Right cardiac atrium (tissue), 5 donors: Measurements from ENCODE around the gene FAM47E. TPM values are rescaled to one million over a fixed set of nuclear protein-coding genes. Genes with fewer than 3 reads are reported as not detected.

Experiments
- ATAC-seq, 2 donors: fragments of 200-7000 bp; cut with Tn5 transposase; one replicate each; pipeline versions ENCODE4 v1.8.0 to v1.9.1; 2020; ENCODE audit warnings: moderate library complexity in 2 of 2, mild to moderate bottlenecking in 1 of 2
- DNase-seq, 3 donors: peaks; one replicate each; pipeline ENCODE4 v3.0.0-alpha.2; 2020
- H3K27ac ChIP-seq: one replicate; pipeline ENCODE4 v1.5.1; 2013; ENCODE audit warnings: mild to moderate bottlenecking, low read length, control low read depth, moderate library complexity
- H3K27me3 ChIP-seq: one replicate; pipeline ENCODE4 v1.6.1; 2013; ENCODE audit not compliant: control insufficient read depth, insufficient read depth
- H3K4me1 ChIP-seq: one replicate; pipeline ENCODE4 v1.6.1; 2013; ENCODE audit warnings: low read length; ENCODE audit not compliant: control insufficient read depth, insufficient read depth
- H3K4me3 ChIP-seq: one replicate; pipeline ENCODE4 v1.5.1; 2013; ENCODE audit warnings: low read length, control low read depth
- H3K9me3 ChIP-seq: one replicate; pipeline ENCODE4 v1.6.1; 2013; ENCODE audit warnings: low read length; ENCODE audit not compliant: control insufficient read depth
- WGBS: extraction: QIAGEN DNeasy Blood & Tissue Kit; methylation state at CpG from one replicate; pipeline ENCODE4 v1.1.7; 2013; 5-methylcytosine and 5-hydroxymethylcytosine counted together
- intact Hi-C, 4 donors: fragments of 100-400 bp; cut with DNase I; formaldehyde crosslinking; loops; one replicate each; pipeline versions ENCODE4 v1.11.0 to v1.14.0; 2022 to 2023
- polyA plus RNA-seq: library from polyadenylated mRNA; stranded (reverse); fragments of 200-250 nt; gene quantifications from one replicate; pipeline ENCODE4 v1.2.3, GENCODE V29; 2013
- total RNA-seq, 4 donors: library from RNA; stranded (reverse); fragmentation: NEBNext Ultra II Directional; extraction: Animal tissue kit (Norgen Biotek cat#: 25700); gene quantifications; one replicate each; pipeline ENCODE4 v1.2.1, GENCODE V29; 2021
- donor health status: healthy with polysubstance abuse.
- donor health status: DM: no; HTN: yes; CAD: no.
- donor health status: DM: no; HTN: no; CAD: no.
- donor health status: DM: no; HTN: yes; CAD: no; lungs with severe emphysema.
- donor health status: DM: yes; HTN: yes; CAD: no.

FAM47E gene
- total and polyA plus RNA-seq, 5 donors: 2.6 to 4.5 (median 3.1) TPM

- no peaks in the 10 kb centered on the region for H3K9me3 ChIP-seq
- H3K27ac ChIP-seq: no peak overlapping the region
- no peaks in the 10 kb centered on the region for H3K4me1 ChIP-seq
- H3K27me3 ChIP-seq: no peaks in the 10 kb centered on the region
- DNase-seq (no peak), ATAC-seq (no peak)
- no peak overlapping the region for H3K4me3 ChIP-seq
- intact Hi-C loops: loop anchor here in 1 of 4 donors (5.0 kb wide), 1 partner anchor 64 kb away; no protein-coding TSS in a partner anchor
- 40% methylated on average over 1 of the region's 1 CpG for WGBS
Measured at GRCh38 chr4:76246025-76246424, 5.5 kb upstream of the FAM47E start.

GRCh38 chr4:76246852-76247251 is 4.7 kb upstream of the FAM47E start:
- Histone ChIP-seq H3K4me1 (no peaks in the 10 kb centered on the region), H3K27me3 (no peaks in the 10 kb centered on the region), H3K27ac (no peak overlapping the region), H3K9me3 (no peaks in the 10 kb centered on the region), H3K4me3 (no peak overlapping the region)
- ATAC-seq: no peak
- intact Hi-C loops: loop anchor here in 1 of 4 donors (5.0 kb wide), 1 partner anchor 65 kb away; no protein-coding TSS in a partner anchor
- no peak for DNase-seq

- DNase-seq (no peak), ATAC-seq (peak; percentile 12 to 19)
- Histone ChIP-seq H3K9me3 (no peaks in the 10 kb centered on the region), H3K27me3 (no peaks in the 10 kb centered on the region), H3K27ac (no peak overlapping the region), H3K4me1 (no peaks in the 10 kb centered on the region), H3K4me3 (peak overlapping the region; percentile 57)
- 18% methylated on average over 6 of the region's 6 CpGs for WGBS
- intact Hi-C loops: loop anchor here in 1 of 4 donors (5.0 kb wide), 1 partner anchor 64 kb away; no protein-coding TSS in a partner anchor
Measured at GRCh38 chr4:76250962-76251361, 559 bp upstream of the FAM47E start.

- Histone ChIP-seq H3K4me3 (peak overlapping the region; percentile 57), H3K4me1 (no peaks in the 10 kb centered on the region), H3K9me3 (no peaks in the 10 kb centered on the region), H3K27ac (no peak overlapping the region), H3K27me3 (no peaks in the 10 kb centered on the region)
- intact Hi-C loops: loop anchor here in 1 of 4 donors (5.0 kb wide), 1 partner anchor 65 kb away; no protein-coding TSS in a partner anchor
- DNase-seq (no peak), ATAC-seq (no peak)
- WGBS: 75% methylated on average over 8 of the region's 8 CpGs
Measured at GRCh38 chr4:76252271-76252653, 741 bp downstream of the FAM47E start.

- intact Hi-C loops: loop anchor here in 1 of 4 donors (5.0 kb wide), 1 partner anchor 66 kb away; no protein-coding TSS in a partner anchor
- Histone ChIP-seq H3K9me3 (no peaks in the 10 kb centered on the region), H3K27me3 (no peaks in the 10 kb centered on the region), H3K4me1 (no peaks in the 10 kb centered on the region), H3K27ac (no peak overlapping the region), H3K4me3 (no peak overlapping the region)
- 84% methylated on average over 6 of the region's 6 CpGs for WGBS
- ATAC-seq: no peak
- no peak for DNase-seq
Measured at GRCh38 chr4:76253511-76253910, 2.0 kb downstream of the FAM47E start.

- H3K9me3 ChIP-seq: no peaks in the 10 kb centered on the region
- DNase-seq: no peak
- H3K27me3 ChIP-seq: no peaks in the 10 kb centered on the region
- intact Hi-C loops: no loop called here
- 88% methylated on average over 6 of the region's 6 CpGs for WGBS
- no peak overlapping the region for H3K4me3 ChIP-seq
- no peak overlapping the region for H3K27ac ChIP-seq
- H3K4me1 ChIP-seq: no peaks in the 10 kb centered on the region
- ATAC-seq: no peak
Measured at GRCh38 chr4:76256032-76256431, 4.5 kb downstream of the FAM47E start.

GRCh38 chr4:76256968-76257367 is 5.4 kb downstream of the FAM47E start:
- intact Hi-C loops: no loop called here
- ATAC-seq (no peak), DNase-seq (no peak)
- 68% methylated on average over 1 of the region's 1 CpG for WGBS
- Histone ChIP-seq H3K4me1 (no peaks in the 10 kb centered on the region), H3K27ac (no peak overlapping the region), H3K27me3 (no peaks in the 10 kb centered on the region), H3K4me3 (no peak overlapping the region), H3K9me3 (no peaks in the 10 kb centered on the region)

GRCh38 chr4:76257824-76258223 is 6.3 kb downstream of the FAM47E start:
- intact Hi-C loops: no loop called here
- Histone ChIP-seq H3K27ac (no peak overlapping the region), H3K27me3 (no peaks in the 10 kb centered on the region), H3K4me3 (no peak overlapping the region), H3K9me3 (no peaks in the 10 kb centered on the region), H3K4me1 (no peaks in the 10 kb centered on the region)
- DNase-seq (no peak), ATAC-seq (no peak)
- 91% methylated on average over 3 of the region's 3 CpGs for WGBS

GRCh38 chr4:76260571-76260970 is 9.1 kb downstream of the FAM47E start:
- H3K9me3 ChIP-seq: no peaks in the 10 kb centered on the region
- intact Hi-C loops: no loop called here
- H3K4me3 ChIP-seq: no peak overlapping the region
- H3K4me1 ChIP-seq: no peaks in the 10 kb centered on the region
- DNase-seq (no peak), ATAC-seq (no peak)
- no peak overlapping the region for H3K27ac ChIP-seq
- WGBS: 90% methylated on average over 1 of the region's 1 CpG
- H3K27me3 ChIP-seq: no peaks in the 10 kb centered on the region

GRCh38 chr4:76265631-76266218 is 14.2 kb downstream of the FAM47E start:
- DNase-seq: no peak
- no peak for ATAC-seq
- intact Hi-C loops: no loop called here
- WGBS: 81% methylated on average over 6 of the region's 6 CpGs
- Histone ChIP-seq H3K4me1 (no peaks in the 10 kb centered on the region), H3K9me3 (no peaks in the 10 kb centered on the region), H3K27ac (no peak overlapping the region), H3K4me3 (no peak overlapping the region), H3K27me3 (no peaks in the 10 kb centered on the region)

GRCh38 chr4:76266627-76267026 is 15.1 kb downstream of the FAM47E start:
- ATAC-seq: peak; percentile 51 to 67
- no peaks in the 10 kb centered on the region for H3K9me3 ChIP-seq
- 66% methylated on average over 3 of the region's 3 CpGs for WGBS
- H3K27ac ChIP-seq: no peak overlapping the region
- no peak overlapping the region for H3K4me3 ChIP-seq
- H3K4me1 ChIP-seq: no peaks in the 10 kb centered on the region
- DNase-seq: no peak
- intact Hi-C loops: no loop called here
- no peaks in the 10 kb centered on the region for H3K27me3 ChIP-seq

GRCh38 chr4:76267811-76268210 is 16.3 kb downstream of the FAM47E start:
- DNase-seq (no peak), ATAC-seq (no peak)
- Histone ChIP-seq H3K4me3 (no peak overlapping the region), H3K4me1 (no peaks in the 10 kb centered on the region), H3K9me3 (no peaks in the 10 kb centered on the region), H3K27me3 (no peaks in the 10 kb centered on the region), H3K27ac (no peak overlapping the region)
- intact Hi-C loops: no loop called here
- WGBS: 95% methylated on average over 6 of the region's 6 CpGs
